GM19193 (cell line): ENCODE data around the gene CMTM3.

Source experiments
- POLR2A ChIP-seq: IDR thresholded peaks from 4 replicates; pipeline ENCODE4 v1.6.1; 2011; ENCODE audit not compliant: insufficient read depth, insufficient read length; ENCODE audit errors: extremely low read depth

Gene CMTM3

GRCh38 chr16:66662445-66663194 is 58.1 kb downstream of the CMTM3 start:
- TF ChIP-seq POLR2A = no peak
